IPS-NIHi7 (cell line): Measurements from ENCODE around the gene RPSA.
"Not testable (repeated sequence)": the region's sequence is repeated elsewhere in the genome, so short reads cannot be mapped to it uniquely, and the experiment has no call there.

Source experiments
- DNase-seq: peaks from one replicate; pipeline ENCODE4 v3.0.0; 2012; ENCODE audit warnings: mixed read lengths; ENCODE audit errors: extremely low spot score

Gene RPSA

DNA sequence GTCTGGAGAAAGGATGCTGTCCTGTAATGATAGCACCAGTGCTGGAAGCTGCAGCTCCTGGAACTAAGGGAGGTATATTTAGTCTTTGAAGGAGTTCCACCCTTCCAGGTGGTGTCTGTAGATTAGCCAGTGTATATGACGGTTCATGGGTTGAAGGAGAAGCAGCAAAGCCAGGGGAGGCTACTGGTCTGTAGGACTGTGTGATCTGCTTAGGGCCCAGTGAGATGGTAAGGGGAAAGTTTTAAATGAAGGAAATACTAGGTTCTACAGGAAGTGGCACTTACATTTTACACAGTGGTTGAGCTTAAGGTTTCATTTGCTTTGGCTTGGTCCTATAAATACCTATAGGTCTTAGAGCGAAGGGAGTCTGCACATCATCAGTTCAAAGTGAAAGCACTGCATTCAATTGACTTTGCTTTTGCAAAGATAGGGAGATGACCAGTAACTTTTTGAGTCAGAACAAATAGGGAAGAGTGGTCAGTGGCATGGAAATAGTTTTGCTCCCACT, 17.7 kb upstream of the RPSA start:
- DNase-seq = no peak

DNA sequence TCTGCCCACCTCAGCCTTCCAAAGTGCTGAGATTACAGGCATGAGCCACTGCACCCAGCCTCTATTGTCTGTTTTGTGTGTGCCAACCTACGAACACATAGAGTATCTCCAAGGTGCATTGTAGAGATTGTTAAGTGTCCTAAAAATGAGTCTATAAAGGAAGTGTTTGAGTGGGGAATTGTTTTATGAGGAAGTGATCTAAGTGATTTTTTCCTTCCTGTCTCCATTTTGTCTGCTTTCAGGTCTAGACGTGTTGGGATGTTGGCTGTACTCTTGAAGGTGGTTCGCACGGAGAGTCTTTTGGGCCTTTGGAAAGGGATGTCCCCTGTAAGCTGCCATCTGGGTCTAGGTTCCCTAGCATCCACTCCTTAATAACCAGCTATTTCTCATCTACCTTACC, 16.3 kb upstream of the RPSA start:
- DNase-seq = no peak

DNA sequence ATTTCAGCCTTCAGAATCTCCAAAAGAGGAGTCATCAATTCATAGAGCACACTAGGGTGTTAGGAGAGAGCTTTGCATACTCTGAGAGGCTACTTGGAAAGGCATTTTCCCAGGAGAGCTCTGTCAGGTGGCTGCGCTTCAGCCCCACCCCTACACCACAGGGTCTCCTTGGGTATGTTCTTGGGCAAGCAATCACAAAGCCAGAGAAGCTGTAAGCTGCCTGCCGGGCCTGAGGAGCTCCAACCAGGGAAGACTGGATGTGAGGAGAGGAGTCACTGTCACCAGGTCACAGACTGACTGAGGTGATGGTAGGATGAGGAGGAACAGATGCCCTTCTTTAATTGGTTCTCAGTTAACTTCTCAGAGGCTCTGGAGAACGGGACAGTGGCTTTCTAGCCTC, 9.8 kb upstream of the RPSA start:
- no peak for DNase-seq

DNA sequence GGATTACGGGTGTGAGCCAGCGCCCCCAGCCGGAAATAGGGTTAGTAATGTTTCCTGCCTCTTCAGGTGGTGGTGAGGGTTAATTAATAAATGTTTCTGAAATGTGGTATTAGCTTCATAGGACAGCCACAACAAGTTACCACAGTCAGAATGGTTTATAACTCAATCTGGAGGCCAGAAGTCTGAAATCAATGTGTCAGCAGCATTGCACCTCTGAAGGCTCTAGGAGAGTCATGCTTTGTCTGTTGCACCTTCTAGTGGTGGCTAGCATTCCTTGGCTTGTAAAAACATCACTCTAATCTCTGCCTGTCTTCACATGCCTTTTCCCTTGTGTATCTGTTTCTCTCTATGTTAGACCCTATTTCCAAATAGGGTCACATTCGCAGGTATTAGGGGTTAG, 7.8 kb upstream of the RPSA start:
- no peak for DNase-seq

DNA sequence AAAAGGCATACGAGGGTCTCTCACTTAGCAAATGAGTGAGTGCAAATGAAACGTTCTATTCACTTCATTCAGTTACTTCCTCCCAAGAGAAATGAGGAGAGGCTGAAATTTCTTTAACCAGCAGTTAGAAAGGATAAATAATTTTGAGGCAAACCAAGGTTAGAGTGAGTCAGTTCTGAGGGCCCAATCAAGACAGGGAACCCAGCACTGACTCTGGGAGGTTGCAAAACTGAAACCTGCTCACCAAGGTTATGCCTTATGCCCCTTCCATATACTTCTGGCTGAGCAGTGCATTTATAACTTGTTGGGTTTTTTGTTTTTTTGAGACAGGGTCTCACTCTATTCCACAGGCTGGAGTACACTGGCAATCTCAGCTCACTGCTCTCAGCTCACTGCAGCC, 4.5 kb upstream of the RPSA start:
- DNase-seq = no peak

DNA sequence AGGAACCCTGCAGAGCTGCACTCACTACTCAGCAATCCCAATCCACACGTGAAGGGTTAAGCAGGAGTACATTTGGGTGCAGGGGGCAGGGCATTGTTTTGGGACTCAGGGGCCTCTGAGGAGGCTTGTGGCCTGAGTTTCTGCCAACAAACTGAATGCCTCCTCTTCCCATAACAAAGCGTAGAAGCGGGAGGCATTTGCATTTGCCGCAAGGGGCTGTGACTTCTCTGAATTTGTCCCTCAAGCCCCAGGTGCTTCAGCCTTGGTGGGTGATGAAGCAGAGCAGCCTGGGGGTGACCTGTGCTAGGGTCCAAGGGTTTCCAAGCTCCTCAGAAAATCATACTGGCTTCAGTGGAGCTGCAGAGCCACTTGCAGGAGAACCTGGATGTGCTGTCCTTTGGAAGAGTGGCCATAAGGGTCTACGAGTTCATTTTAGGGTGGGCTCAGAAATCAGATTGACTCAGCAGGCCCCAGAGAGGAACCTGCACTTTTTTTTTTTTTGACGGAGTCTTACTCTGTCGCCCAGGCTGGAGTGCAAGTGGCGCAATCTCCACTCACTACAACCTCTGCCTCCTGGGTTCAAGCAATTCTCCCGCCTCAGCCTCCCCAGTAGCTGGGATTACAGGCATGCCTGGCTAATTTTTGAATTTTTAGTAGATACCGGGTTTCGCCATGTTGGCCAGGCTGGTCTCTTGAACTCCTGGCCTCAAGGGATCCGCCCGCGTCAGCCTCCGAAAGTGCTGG, 1.4 kb upstream of the RPSA start:
- peak; percentile 44 for DNase-seq

DNA sequence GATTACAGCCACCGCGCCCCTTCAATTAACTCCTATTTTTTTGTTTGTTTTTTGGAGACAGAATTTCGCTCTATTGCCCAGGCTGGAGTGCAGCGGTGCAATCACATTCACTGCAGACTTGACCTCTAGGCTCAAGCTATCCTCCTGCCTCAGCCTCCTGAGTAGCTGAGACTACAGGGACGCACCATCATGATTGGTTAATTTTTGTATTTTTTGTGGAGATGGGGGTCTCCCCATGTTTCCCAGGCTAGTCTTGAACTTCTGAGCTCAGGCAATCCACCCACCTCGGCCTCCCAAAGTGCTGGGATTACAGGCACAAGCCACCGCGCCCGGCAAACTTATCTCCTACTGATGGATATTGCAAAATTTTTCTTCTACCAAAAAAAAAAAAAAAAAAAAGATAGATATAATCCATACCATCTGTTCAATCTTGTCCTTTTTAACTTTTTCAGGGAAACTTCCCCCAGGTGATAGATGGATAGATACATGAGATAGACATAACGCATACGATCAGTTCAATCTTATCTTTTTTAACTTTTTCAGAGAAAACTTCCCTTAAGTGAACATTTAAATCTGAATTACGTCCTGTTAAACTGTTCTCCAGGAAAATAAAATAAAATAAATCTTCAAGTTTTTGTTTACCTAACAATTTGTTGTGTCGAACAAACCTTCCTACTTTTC, 693 bp upstream of the RPSA start:
- DNase-seq = no peak

DNA sequence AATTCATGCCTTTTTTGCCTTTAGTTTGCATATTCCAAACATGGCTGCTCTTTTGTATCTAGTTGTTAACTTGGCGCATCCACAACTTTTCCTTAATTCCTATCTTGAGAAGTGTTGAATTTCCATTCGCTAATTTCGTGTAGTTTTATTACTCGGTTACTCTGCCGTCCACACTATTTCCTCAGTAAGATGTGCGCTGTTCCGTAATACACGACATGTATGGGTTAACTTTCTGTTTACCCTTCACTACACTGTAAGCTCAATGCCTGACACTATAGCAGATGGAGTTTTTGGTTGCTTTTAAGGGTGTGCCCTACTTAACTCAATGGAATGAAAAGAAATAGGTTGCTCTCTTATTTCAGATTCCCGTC, 724 bp downstream of the RPSA start:
- DNase-seq = no peak

DNA sequence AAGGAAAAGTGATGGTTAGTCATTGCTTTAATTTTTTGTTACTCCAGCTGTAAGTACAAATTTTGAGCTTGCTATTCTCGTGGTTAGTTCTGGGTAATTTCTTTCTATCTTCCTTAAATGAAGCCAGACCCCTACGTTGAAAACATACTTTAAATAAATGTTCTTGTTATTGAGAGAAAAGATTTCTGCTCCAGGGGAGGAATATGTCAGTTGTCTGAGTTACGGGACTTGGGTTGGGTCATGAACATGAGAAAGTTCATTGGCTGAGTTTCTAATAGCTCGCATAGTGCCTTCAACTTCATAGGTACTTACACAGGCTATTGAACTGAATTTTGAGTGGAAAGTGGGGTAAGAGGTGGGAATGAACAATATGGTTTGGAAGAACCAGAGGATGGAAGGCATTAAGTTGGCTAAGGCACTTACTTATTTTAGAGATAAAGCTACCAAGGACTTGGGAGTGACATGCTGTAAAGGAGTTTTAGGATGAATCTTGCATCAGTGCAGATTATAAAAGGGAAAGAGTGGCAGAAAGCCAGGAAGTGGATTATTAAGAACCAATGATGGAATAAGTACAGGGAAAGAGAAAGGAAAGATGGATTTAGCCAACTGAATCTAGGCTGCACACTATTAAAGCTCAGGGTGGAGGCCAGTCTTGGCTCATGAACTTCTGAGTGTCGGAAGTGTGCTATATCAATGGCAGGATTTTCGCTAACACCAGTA, 1.4 kb downstream of the RPSA start:
- DNase-seq = no peak

DNA sequence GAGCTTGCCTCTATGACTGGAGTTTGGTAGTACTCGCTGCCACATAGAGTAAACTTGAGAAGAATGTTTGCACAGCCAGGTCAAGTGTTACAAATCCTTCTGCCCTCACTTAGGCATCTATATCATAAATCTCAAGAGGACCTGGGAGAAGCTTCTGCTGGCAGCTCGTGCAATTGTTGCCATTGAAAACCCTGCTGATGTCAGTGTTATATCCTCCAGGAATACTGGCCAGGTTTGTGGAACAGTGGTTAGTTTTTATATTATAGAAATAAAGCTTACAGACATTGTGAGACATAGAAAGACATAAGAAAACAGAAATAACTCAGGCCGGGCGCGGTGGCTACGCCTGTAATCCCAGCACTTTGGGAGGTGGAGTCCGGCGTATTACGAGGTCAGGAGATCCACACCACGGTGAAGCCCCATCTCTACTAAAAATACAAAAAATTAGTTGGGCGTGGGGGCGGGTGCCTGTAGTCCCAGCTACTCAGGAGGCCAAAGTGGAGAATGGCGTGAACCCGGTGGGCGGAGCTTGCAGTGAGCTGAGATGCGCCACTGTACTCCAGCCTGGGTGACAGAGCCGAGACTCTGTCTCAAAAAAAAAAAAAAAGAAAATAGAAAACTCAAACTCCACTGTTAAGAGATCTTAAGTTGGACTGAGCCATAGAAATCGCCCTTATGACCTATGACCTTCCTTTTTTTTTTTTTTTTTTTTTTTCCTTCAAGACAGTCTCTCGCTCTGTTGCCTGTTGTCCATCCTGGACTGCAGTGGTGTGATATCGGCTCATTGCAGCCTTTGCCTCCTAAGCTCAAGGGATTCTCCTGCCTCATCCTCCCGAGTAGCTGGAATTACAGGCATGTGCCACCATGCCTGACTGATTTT, 2.2 kb downstream of the RPSA start:
- no peak for DNase-seq

DNA sequence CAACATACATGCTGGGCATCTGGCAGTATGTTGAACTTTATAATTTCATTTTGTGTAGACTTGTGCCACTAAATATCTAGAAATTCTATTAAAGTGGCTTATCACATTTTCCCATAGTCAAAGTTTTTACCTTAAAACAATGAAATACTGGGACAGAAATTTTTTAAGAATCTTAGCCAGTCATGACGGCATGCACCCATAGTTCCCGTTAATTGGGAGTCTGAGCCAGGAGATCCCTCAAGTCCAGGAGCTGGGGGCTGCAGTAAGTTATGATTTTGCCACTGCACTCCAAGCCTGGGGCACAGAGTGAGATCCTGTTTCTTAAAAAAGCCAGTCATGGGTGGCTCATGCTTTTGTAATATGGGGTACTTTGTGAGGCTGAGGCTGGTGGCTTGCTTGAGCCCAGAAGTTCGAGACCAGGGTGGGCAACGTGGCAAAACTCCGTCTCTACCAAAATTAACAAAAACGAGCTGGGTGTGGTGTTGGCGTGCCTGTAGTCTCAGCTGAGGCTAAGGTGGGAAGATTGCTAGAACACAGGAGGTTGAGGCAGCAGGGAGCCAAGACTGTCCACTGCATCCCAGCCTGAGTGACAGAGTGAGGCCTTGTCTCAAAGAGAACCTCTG, 3.1 kb downstream of the RPSA start:
- DNase-seq = no peak

DNA sequence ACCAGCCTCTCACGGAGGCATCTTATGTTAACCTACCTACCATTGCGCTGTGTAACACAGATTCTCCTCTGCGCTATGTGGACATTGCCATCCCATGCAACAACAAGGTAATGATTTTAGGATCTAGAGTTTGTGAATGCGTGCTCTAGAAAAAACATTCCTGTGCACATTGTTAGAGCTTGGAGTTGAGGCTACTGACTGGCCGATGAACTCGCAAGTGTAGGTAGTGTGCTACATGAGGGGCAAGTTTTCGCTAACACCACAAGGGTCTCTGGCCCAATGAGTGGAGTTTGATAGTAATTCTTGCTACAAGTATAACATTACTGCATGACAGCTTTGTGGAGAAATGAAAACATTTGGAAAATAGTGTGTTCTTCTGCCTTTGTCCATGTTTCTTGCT, 4.4 kb downstream of the RPSA start:
- no peak for DNase-seq

DNA sequence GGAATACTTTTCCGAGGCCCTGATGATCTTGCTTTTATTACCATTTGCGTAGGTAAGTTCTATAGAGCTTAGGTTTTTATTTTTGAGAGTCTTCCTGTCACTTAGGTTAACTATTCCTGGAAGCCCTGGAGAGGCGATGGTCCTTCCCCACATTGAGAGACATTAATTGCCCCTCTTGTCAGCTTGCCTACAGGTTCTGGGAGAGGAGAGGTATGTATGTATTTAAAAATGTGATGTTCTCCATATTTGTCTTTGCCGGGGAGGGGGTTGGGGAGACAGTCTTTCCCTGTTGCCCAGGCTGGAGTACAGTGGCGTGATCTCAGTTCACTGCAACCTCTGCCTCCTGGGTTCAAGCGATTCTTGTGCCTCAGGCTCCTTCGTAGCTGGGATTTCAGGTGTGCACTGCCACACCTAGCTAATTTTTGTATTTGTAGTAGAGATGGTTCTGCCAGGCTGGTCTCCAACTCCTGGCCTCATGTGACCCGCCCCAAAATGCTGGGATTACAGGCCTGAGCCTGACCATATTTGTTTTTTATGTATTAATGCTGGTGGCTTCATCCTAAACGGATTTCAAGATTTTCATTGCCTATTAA, 6.2 kb downstream of the RPSA start:
- no peak for DNase-seq

DNA sequence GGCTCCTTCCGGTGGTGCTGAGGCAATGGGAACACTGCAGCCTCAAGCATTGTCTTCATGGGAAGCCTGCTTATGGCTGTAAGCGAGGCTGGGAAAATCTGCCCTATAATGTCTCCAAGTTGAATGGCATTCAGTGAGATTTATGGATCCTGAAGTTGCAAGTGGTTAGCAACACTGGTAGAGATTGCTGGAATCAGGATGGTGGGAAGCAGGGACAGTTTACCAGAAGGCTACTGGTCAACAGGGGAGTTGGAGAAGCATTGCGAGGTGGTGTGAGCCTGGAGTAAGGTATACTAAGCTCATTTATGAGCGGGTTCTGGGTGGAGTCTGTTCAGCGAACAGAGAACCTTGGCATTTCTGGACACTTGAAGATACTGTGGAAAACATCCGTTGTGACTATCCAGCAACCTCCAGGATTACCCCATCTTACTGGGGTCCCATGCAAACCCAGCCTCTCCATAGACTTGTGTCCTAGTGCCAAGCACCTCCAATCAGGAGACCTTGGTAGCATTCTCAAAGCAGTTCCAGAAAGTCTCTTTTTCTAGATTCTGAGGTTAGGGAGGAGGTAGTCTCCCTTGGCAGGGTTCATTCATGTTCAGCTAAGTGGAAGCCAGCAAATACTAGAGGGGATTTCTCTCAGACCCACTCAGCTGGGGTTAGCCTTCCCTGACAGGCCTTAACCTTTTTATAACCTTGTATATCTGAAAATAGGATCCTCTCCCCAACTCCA, 7.3 kb downstream of the RPSA start:
- no peak for DNase-seq

DNA sequence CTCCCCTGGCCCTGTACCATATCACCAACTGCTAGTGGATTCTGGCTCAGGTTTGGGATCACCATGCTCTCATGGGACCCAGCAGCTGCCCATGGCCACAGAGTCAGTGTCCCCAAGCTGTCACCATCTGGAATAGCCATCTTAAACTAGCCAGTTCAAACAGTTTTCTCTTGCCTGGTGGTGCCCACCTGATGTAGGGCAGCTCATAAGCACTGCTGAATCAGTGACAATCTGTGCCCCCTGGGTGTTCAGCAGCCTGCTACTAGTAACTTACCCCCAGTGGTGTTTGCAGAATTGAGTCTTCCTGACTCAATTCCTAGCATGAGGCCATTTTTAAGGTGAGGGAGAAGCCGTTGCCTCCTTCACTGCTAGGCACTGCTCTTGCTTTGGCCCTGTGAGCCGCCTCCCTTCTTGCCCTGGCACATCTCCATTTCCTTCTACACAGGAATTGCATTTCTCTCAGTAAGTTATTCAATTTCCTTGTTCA, 7.9 kb downstream of the RPSA start:
- no peak for DNase-seq

DNA sequence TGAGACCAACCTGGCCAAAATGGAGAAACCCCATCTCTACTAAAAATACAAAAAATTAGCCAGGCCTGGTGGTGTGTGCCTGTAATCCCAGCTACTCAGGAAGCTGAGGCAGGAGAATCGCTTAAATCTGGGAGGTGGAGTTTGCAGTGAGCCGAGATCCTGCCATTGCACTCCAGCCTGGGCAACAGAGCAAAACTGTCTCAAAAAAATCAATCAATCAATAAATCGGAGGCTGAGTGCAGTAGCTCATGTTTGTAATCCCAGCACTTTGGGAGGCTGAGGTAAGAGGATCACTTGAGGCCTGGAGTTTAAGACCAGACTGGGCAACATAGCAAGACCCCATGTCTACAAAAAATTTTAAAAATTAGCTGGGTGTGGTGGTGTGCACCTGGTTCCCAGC, 8.8 kb downstream of the RPSA start:
- DNase-seq = not testable (repeated sequence)

DNA sequence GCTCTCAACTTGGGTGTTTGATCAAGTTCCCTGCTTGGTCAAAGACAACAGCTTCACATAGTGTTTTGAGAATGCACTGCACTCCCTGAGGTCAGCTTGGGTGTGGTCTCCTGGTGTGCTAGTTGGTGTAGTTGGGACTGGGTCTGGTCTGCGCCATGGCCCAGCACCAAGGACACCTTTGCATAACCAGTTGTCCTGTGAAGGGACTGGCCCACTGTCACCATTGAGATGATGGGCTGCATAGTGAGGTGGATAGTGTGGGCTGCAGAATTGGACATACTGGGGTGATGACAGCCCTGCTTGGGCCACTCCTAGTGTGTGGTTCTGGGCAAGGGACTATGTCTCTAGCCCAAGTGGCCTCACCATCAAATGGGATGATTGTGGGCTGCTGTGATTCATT, 9.5 kb downstream of the RPSA start:
- no peak for DNase-seq

DNA sequence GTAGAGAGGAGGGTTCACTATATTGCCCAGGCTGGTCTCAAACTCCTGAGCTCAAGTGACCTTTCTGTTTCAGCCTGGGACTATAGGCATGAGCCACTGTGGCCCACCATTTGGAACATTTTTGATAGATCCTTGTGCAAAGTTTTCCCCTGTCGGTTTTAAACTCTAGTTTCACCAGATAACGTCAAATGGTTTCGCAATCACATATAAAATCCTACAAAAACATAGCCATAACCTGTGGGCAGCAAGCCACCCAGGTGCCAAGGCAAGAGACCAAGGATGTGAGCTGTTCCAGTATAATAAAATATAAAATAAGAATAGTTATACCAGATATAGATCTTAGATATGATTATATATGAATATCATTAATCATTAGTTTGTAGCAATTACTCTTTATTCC, 10.5 kb downstream of the RPSA start:
- not testable (repeated sequence) for DNase-seq

DNA sequence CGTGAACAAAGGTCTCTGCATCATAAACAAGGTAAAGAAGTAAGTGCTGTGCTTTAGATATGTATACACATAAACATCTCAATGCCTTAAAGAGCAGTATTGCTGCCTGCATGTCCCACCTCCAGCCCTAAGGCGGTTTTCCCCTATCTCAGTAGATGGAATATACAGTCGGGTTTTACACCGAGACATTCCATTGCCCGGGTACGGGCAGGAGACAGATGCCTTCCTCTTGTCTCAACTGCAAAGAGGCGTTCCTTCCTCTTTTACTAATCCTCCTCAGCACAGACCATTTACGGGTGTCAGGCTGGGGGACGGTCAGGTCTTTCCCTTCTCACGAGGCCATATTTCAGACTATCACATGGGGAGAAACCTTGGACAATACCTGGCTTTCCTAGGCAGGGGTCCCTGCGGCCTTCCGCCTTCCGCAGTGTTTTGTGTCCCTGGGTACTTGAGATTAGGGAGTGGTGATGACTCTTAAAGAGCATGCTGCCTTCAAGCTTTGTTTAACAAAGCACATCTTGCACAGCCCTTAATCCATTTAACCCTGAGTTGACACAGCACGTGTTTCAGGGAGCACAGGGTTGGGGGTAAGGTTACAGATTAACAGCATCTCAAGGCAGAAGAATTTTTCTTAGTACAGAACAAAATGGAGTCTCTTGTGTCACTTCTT, 12.2 kb downstream of the RPSA start:
- DNase-seq = not testable (repeated sequence)
